Measurements from ENCODE around the gene ACER3.

The ACER3 gene

GRCh38 chr11:76903325-76903724, 42.6 kb downstream of the ACER3 start:
- no peaks in the 10 kb centered on the region for H3K27me3 ChIP-seq
- no peak overlapping the region for H3K4me3 ChIP-seq (ENCODE audit: low read depth in 1 of 2, low read length in 1 of 2)
- H3K27ac ChIP-seq: no peak overlapping the region
- TF ChIP-seq CTCF (IDR thresholded peaks at IDR 0.05): no peak
- peaks cover 7 to 8% of the 10 kb centered on the region in 2 experiments for H3K4me1 ChIP-seq (ENCODE audit: control insufficient read depth in 1 of 2, insufficient read depth in 1 of 2, low read depth in 1 of 2, low read length in 1 of 2)
- H3K9me3 ChIP-seq: no peaks in the 10 kb centered on the region
- H3K36me3 ChIP-seq: no peaks in the 10 kb centered on the region

DNA sequence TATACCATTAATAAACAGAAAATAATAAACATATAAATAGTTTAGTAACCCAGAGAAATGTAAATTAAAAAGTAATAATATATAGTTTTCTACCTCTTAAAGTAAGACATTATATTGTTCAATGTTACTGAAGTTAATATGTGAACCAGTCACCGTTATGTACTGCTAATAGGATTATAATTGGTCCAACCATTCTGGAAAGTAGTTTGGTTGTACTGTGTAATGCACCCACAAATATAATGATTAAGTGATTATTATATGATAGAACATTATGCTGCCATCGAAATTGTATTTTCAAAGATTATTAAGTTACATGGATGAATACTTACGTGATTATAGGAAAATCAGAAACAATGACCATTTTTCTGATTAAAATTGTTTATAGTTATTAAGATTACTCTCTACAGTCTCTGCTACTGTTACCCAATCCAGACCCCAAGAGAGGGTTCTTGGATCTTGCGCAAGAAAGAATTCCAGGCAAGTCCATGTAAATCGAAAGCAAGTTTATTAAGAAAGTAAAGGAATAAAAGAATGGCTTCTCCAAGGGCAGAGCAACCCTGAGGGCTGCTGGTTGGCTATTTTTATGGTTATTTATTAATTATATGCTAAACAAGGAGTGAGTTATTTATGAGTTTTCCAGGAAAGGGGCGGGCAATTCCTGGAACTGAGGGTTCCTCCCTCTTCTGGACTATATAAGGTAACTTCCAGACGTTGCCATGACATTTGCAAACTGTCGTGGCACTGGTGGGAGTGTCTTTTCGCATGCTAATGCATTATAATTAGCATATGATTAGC, 50.1 kb downstream of the ACER3 start:
- H3K4me1 ChIP-seq (ENCODE audit: control insufficient read depth in 1 of 2, insufficient read depth in 1 of 2, low read depth in 1 of 2, low read length in 1 of 2): no peaks in the 10 kb centered on the region
- no peak overlapping the region for H3K27ac ChIP-seq
- no peaks in the 10 kb centered on the region for H3K9me3 ChIP-seq
- no peak overlapping the region for H3K4me3 ChIP-seq (ENCODE audit: low read depth in 1 of 2, low read length in 1 of 2)
- H3K36me3 ChIP-seq: no peaks in the 10 kb centered on the region
- TF ChIP-seq CTCF (IDR thresholded peaks at IDR 0.05): no peak
- no peaks in the 10 kb centered on the region for H3K27me3 ChIP-seq

- Histone ChIP-seq H3K4me3 (ENCODE audit: low read depth in 1 of 2, low read length in 1 of 2) (no peak overlapping the region), H3K9me3 (no peaks in the 10 kb centered on the region), H3K27ac (no peak overlapping the region), H3K4me1 (ENCODE audit: control insufficient read depth in 1 of 2, insufficient read depth in 1 of 2, low read depth in 1 of 2, low read length in 1 of 2) (no peaks in the 10 kb centered on the region), H3K36me3 (no peaks in the 10 kb centered on the region), H3K27me3 (no peaks in the 10 kb centered on the region)
- TF ChIP-seq CTCF (IDR thresholded peaks at IDR 0.05): no peak
Measured at GRCh38 chr11:76911415-76911808, 50.7 kb downstream of the ACER3 start.

DNA sequence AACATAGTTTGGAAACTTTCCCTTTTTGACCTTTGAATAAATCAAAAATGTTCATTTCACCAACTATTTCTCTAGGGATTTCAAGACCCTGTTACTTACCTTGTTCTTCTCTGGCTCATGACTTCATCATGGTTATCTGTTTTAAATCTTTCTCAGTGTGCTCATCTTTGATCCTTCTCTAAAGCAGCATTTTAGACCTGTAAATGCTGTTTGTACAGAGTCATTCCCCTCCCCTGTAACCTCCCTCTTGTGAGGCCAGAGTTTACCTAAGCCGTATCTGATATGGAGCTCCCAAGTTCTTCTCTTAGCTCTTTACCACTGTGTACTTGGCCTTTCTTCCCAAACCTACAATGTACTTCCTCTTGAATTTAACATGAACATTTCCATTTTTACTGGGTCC, 56.0 kb downstream of the ACER3 start:
- TF ChIP-seq CTCF (IDR thresholded peaks at IDR 0.05): no peak
- Histone ChIP-seq H3K4me3 (ENCODE audit: low read depth in 1 of 2, low read length in 1 of 2) (no peak overlapping the region), H3K9me3 (no peaks in the 10 kb centered on the region), H3K27me3 (no peaks in the 10 kb centered on the region), H3K27ac (no peak overlapping the region), H3K4me1 (ENCODE audit: control insufficient read depth in 1 of 2, insufficient read depth in 1 of 2, low read depth in 1 of 2, low read length in 1 of 2) (peaks cover 0 to 12% of the 10 kb centered on the region in 2 experiments), H3K36me3 (no peaks in the 10 kb centered on the region)

GRCh38 chr11:76918941-76919386, 58.2 kb downstream of the ACER3 start:
- H3K9me3 ChIP-seq: no peaks in the 10 kb centered on the region
- H3K36me3 ChIP-seq: no peaks in the 10 kb centered on the region
- TF ChIP-seq CTCF (IDR thresholded peaks at IDR 0.05): peak; percentile 10
- H3K27ac ChIP-seq: no peak overlapping the region
- no peaks in the 10 kb centered on the region for H3K27me3 ChIP-seq
- peaks cover 0 to 12% of the 10 kb centered on the region in 2 experiments for H3K4me1 ChIP-seq (ENCODE audit: control insufficient read depth in 1 of 2, insufficient read depth in 1 of 2, low read depth in 1 of 2, low read length in 1 of 2)
- H3K4me3 ChIP-seq (ENCODE audit: low read depth in 1 of 2, low read length in 1 of 2): no peak overlapping the region
